Activated CD8-positive, alpha-beta memory T cell treated with anti-CD3 and anti-CD28 coated beads for 1 hour (primary cell): ENCODE measurements around the gene TRNP1.

ENCODE experiments used
- DNase-seq, 2 donors: peaks; one replicate each; pipeline ENCODE4 v3.0.0-alpha.2; 2020; ENCODE audit warnings: low read depth in 1 of 2; ENCODE audit errors: extremely low read depth in 1 of 2

The TRNP1 gene

GRCh38 chr1:27025718-27026117 is 32.2 kb downstream of the TRNP1 start:
- DNase-seq: no peak

DNA sequence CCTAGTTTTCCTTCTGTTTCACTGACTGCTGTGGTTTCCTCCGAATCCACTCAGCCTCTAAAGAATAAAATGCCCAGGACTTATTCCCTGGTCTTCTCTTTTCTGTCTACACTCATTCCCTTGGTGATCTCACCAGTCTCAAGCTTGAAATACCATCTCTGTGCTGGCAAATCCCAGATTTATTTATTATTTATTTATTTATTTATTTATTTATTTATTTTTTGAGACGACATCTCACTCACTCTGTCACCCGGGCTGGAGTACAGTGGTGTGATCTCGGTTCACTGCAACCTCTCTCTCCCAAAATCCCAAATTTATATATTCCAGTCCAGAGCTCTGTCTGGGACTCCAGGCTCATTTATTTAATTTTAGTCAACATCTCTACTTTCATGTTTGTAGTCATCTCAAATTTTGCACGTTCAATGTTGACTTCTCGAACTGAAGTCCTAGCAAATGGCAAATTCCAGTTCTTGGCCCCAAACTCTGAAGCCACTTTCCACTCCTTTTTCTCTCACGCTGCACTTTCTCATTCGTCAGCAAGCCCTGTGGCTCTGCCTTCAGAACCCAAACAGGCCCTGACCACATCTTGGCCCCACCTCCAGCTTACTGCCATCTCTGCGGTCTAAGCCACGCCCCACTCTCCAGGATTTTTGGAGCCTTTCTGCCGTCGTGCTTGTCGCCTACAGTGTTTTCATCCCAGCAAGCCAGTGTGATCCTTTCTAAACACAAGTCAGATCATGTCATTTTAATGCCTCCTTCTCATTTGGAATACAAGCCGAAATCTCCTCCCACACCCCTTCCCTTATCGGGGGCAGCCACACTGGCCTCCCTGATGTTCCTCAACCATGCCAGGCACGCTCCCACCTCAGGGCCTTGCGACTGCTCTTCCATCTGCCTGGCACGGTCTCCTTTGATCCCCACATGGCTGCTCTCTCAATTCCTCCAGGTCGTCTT is 33.4 kb downstream of the TRNP1 start:
- no peak for DNase-seq

DNA sequence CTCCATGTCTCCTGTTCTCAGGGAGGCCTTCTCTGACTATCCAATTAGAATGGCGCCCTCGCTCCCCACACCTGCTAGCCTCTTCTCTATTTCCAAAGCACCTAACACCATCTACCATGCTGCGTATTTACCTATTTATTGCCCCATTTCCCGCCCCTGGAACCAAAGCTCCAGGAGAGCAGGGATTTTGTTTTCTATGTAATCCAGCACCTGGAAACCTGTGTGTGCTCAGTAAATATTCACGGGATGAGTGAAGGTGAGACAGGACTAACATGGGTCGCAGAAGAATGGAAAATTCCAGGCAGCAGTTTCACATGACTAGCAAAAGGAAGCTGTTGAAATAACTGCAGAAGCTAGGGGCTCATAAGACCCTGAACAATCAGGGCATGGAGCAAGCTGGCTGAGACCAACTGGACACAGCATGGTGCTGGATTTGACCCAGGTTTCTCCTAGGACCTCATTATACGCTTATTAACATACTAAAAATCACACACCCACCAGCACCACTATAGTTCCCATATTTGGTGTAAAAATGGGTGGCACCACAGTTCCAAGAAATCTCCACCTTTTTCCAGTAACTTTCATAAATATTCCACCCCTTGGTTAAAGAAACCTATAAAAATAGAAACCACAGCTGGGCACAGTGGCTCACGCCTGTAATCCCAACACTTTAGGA is 34.2 kb downstream of the TRNP1 start:
- DNase-seq: no peak

DNA sequence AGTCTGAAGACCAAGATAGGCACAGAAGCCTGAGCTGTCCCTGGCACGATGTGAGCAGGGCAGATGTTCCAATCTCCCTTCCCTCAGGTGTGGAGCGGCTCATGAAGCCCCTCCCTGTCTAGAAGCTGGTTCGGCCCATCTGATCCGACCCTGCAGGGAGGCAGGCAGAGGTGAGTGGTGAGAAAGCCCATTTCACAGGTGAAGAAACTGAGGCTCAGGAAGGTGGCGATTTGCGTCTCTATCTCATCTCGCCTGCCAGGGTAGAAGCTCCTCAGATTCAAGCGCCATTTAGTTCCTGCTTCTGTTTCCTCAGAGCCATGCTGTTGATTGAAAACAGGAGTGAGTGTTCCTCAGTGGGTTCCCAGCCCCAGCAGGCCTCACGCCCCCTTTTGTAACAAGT is 36.0 kb downstream of the TRNP1 start:
- DNase-seq: no peak

DNA sequence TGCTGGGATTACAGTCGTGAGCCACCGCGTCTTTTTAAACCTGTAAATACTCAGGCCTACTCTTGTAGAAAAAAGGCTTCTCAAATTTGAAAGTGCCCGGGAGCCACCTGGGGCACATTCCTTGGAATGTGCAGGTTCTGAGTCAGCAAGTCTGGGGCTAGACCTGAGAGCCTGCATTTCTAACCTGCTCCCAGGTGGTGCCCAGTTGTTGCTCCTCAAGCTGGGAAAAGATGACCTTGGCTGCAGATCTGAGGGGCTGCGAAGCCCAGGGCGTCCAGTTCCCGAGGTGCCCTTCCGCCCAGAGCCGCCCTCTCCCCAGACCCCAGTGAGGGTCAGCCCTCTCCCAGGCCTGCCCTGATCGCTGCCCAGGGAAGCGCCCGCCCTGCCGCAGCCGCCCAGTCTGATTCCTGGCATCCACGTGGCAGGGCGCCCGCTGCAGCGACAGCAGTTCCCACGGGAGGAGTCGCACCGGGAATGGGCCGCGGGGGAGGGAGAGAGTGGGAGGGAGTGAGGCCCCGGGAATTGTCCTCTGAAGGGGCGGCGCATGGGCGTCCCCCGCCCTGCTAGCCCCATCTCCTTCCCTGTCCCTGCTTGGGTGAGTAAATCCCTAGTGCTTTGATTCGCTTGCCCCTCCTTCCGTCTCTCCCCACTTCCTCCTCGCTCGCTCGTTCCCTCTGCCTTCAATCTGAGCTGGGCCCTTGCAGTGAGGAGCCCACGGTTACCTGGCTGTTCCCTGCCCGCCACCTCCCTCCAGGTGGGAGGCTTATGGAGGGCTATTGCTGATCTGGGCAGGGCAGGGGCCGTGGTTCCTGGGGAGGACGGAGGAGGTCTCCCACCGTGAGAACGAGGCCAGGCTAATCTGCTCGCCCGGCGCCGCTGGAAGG is 38.0 kb downstream of the TRNP1 start:
- DNase-seq: no peak

DNA sequence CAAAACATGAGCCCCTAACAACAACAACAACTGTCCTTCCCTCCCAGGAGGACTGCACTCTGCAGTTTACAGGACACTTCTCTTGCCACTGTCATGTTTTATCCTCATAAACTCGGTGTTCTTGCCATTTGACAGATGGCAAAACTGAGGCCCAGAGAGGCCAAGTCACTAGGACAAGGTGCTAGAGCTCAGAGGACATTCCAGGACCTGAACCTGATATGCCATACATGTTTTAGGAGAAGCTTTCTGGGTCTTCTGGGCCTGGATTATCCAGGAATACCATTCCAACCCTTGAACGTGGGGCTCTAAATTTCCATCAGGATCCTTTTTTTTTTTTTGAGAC is 38.6 kb downstream of the TRNP1 start:
- DNase-seq: no peak

DNA sequence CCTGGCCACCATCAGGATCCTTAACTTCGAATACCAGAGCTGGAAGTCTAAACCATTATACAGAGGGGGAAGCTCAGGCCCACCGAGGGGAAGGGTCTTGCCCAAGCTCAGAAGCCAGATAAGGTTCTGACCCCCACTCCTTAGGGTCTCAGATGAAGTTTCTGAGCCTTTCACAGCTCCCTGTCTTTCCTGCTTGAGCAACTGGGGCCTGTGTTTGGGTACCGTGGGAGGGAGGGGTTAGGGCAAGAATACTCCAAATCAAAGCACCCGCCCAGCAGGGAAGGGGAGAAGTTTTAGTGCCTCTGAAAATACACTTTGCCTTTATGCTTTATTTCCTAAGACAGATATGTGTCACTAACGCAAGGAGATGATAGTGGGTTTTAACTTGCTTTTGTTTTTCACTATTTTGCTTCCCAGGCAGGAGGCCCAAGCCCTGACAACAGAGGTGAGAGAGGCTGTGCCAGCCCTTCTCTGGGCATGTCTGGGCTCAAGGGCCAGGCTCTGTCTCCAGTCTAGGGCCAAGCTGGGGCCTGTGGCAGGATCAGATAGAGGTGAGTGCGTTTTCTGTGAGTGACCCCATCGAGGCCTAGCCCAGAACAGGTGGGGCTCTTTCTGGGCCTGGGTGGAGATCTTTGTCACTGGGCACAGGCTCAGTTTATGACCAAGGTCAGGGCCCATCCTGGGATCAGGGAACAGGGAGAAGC is 39.7 kb downstream of the TRNP1 start:
- DNase-seq: no peak

GRCh38 chr1:27035344-27035743 is 41.9 kb downstream of the TRNP1 start:
- no peak for DNase-seq

GRCh38 chr1:27036718-27037117 is 43.2 kb downstream of the TRNP1 start:
- DNase-seq: no peak

DNA sequence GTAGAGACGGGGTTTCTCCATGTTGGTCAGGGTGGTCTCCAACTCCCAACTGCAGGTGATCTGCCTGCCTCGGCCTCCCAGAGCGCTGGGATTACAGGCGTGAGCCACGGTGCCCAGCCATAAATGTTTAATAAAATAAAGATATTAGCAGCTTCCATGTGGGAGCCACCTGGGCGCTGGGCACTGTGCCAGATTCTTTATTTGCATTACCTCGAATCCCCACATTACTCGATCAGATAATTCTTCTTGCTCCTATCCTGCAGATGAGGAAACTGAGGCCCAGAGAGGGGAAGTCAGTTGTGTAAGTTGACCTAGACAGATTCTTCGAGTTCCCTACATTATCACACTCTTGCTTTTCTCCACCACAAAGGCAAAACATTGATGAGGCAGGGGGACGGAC is 44.0 kb downstream of the TRNP1 start:
- no peak for DNase-seq

DNA sequence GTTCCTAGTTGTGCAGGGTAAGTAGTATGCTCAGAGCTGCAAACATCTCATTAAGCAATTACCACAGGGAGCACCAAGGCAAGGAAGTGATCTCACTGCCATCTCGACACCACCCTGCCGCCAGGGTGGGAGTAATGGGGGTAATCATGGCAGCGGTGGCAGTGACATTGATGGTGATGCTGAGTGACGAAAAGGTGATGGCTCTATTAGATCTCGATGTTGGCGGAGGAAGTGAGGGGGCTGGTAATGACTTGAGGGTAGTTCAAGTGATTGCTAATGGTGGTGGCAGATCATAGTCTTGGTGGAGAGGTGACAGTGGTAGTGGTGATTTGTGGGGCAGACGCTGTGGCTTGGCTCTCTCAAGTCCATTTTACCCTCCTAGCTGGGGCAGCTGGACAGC is 44.5 kb downstream of the TRNP1 start:
- DNase-seq: no peak

GRCh38 chr1:27042670-27043069 is 49.2 kb downstream of the TRNP1 start:
- no peak for DNase-seq

- DNase-seq: peak; percentile 66 to 85
These were observed 51.2 kb downstream of the TRNP1 start for GRCh38 chr1:27044613-27045151.

DNA sequence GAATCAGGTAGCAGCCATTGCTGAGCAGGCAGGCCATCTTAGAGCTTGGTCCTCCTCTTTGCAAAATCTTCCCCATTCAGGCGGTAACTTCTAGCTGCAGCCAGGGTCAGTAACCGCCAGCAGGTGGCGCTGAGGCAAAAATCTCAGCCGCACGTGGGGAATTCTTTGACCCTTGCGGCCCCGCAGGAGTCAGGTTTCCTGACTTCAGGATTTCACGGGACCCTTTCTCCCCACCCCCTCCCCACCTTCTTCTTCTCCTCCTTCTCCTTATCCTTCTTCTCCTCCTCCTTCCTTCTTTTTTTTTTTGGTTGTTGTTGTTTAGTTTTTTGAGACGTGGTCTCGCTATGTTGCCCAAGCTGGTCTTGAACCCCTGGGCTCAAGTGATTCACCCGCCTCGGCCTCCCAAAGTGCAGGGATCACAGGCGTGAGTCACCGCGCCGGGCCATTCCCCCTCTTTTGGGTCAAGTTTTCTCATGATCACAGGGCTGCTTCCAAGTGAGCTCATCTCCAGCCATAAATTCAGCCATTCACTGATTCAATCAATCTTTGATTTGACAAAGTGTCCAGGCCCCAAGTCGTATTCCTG is 52.6 kb downstream of the TRNP1 start:
- peak; percentile 20 to 41 for DNase-seq

DNA sequence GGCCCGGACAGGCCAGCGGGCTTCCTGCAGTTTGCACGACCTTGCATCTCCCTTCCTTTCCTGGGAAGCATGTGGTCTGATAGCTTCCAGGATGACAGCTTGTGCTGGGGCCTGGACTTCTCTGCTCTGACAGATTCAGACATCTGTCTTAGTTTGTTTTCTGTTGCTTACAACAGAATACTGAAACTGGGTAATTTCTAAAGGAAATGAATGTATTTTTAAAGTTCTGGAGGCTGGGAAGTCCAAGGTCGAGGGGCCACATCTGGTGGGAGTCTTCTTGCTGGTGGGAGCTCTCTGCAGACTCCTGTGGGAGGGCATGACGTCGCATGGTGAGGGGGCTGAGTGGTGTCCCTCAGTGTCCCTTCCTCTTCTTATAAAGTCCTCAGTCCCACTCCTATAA is 54.4 kb downstream of the TRNP1 start:
- no peak for DNase-seq

- DNase-seq: no peak
These were observed 55.6 kb downstream of the TRNP1 start for GRCh38 chr1:27049100-27049499.

DNA sequence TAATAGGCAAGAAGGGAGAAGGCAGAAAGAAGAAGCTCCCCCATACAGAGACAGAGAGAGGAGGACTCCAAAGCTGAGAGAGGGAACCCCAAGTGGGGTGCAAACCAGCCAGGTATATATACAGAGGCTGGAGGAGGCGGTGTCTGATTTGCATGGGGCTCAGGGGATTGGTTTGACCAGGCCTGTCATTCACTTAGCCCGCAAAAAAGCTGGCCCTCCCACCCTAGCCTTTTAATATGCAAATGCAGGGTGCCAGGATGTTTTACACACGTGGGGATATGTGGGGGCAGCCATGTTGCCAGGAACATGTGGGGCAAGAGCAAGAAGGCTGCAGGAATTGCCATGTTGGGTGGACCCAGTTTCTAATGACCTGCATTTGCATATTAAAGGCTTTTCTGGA is 56.1 kb downstream of the TRNP1 start:
- no peak for DNase-seq
